H1 (cell line): ENCODE results near the gene GPX5. TPM values are rescaled to one million over a fixed set of nuclear protein-coding genes. Genes with fewer than 3 reads are reported as not detected.

Experiments used
- NANOG ChIP-seq: IDR thresholded peaks from 2 replicates; pipeline ENCODE4 v1.6.1; 2011; ENCODE audit warnings: low read length, low read depth, mild to moderate bottlenecking, inconsistent platforms; ENCODE audit not compliant: insufficient read depth, poor library complexity, severe bottlenecking
- POLR2AphosphoS5 ChIP-seq: IDR thresholded peaks from 2 replicates; pipeline ENCODE4 v1.6.1; 2011; ENCODE audit warnings: low read depth, low read length
- RNF2 ChIP-seq: fragments of 200-900, 300-1000 bp; sonication (generic); IDR thresholded peaks from 2 replicates; pipeline ENCODE4 v1.7.1; 2016; ENCODE audit warnings: borderline replicate concordance, low read depth, mild to moderate bottlenecking, antibody characterized with exemption, low read length; ENCODE audit not compliant: poor library complexity, severe bottlenecking; ENCODE audit errors: missing control alignments
- polyA plus RNA-seq, 7 experiments: library from polyadenylated mRNA; depleted of rRNA in 3 of 7; stranded (reverse) in 5 of 7; unstranded in 2 of 7; fragments of >200 nt in 5 of 7; fragments of 200-250 nt in 2 of 7; gene quantifications; 1 replicate in 5 of 7; 2 replicates in 1 of 7; 4 replicates in 1 of 7; pipeline versions ENCODE4 v1.2.1 to v1.2.3, GENCODE V29; 2011 to 2013; ENCODE audit warnings: missing spikeins in 2 of 7, mixed read lengths in 2 of 7
- total RNA-seq: library from RNA; stranded (reverse); fragmentation: NEBNext Ultra II Directional; extraction: Animal tissue kit (Norgen Biotek cat#: 25700); gene quantifications from 2 replicates; pipeline ENCODE4 v1.2.1, GENCODE V29; 2021

GPX5 gene
- total and polyA plus RNA-seq, 2 of the 8 experiments (the other 6 are each of a cell fraction or from before 2014, with no cell fraction given), result 0.08 TPM; not detected in 1

DNA sequence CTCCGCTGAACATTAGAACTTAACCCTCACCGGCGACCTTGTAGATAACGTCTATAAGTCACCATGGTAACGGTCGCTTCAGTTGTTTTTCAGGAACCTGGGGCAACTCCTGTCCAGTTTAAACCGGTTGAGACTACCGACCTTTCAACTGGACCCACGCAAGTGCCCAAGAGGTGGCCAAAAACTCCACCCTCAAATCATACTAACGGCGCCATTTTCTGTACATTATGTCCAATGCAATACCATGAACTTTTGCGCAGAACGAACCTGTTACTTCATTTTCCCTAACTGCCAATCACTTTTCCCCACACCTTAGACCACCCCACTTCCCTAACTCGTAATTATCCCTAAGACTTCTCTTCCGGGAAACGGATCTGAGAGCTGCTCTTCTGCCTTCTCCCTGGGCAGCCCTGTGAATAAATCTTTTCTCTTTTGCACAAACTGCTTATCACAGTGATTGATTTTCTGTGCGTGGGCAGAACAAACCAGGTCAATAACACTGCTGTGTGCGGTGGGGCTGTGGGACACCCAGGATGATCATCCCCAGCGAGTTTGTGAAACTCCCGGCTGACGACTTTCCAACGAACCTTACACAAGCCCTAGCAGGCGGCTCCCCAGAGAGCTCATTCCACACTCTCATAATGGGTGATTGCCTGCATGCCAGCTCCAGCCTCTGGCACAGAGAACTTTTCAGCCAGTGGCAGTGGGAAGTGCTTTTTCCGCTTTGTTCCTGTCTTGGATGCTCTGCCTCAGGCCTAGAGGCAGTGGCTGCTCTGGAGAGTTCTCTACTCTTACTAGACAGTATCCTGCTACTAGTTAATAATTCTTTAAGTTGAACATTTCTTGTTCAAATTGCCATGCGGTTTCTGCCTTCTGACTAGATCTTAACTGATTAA, 28.6 kb downstream of the GPX5 start (continued):
- no peak for TF ChIP-seq NANOG
- TF ChIP-seq RNF2, result no peak
- TF ChIP-seq POLR2AphosphoS5, result no peak
